Ishikawa (cell line): ENCODE data around the gene NTM.

Experiments
- CEBPB ChIP-seq: IDR thresholded peaks from 2 replicates; pipeline ENCODE4 v1.6.1; 2012
- CREB1 ChIP-seq: IDR thresholded peaks from 2 replicates; pipeline ENCODE4 v1.6.1; 2012; ENCODE audit warnings: low read depth
- EGR1 ChIP-seq: IDR thresholded peaks from 2 replicates; pipeline ENCODE4 v1.6.1; 2012
- EP300 ChIP-seq: IDR thresholded peaks from 2 replicates; pipeline ENCODE4 v1.6.1; 2012; ENCODE audit warnings: borderline replicate concordance
- FOXM1 ChIP-seq: IDR thresholded peaks from 2 replicates; pipeline ENCODE4 v1.6.1; 2012; ENCODE audit warnings: low read depth, borderline replicate concordance
- NFIC ChIP-seq: IDR thresholded peaks from 2 replicates; pipeline ENCODE4 v1.6.1; 2012
- RAD21 ChIP-seq: IDR thresholded peaks from 2 replicates; pipeline ENCODE4 v1.6.1; 2012; ENCODE audit warnings: low read depth
- REST ChIP-seq: IDR thresholded peaks from 2 replicates; pipeline ENCODE4 v1.6.1; 2012; ENCODE audit warnings: low read depth, mild to moderate bottlenecking
- TAF1 ChIP-seq: IDR thresholded peaks from 2 replicates; pipeline ENCODE4 v1.6.1; 2012; ENCODE audit warnings: low read depth, mild to moderate bottlenecking
- TCF12 ChIP-seq: IDR thresholded peaks from 2 replicates; pipeline ENCODE4 v1.6.1; 2012; ENCODE audit warnings: low read depth
- TEAD4 ChIP-seq: IDR thresholded peaks from 2 replicates; pipeline ENCODE4 v1.6.1; 2012
- USF1 ChIP-seq: IDR thresholded peaks from 2 replicates; pipeline ENCODE4 v1.6.1; 2012
- YY1 ChIP-seq: IDR thresholded peaks from 2 replicates; pipeline ENCODE4 v1.6.1; 2012; ENCODE audit warnings: low read depth
- ZBTB7A ChIP-seq: IDR thresholded peaks from 2 replicates; pipeline ENCODE4 v1.6.1; 2012; ENCODE audit warnings: low read depth
- TF ChIP-seq, protein P1 (sequence below): IDR thresholded peaks from 2 replicates; pipeline ENCODE4 v1.6.1; 2012

The NTM gene

GRCh38 chr11:132226522-132226921 is 856.1 kb downstream of the NTM start:
- TF ChIP-seq EP300 (no peak), YY1 (no peak), CREB1 (no peak), REST (no peak), RAD21 (no peak), ZBTB7A (no peak), EGR1 (no peak), CEBPB (no peak), TAF1 (no peak), TCF12 (no peak), USF1 (no peak), TEAD4 (no peak), FOXM1 (no peak), NFIC (no peak)
- TF ChIP-seq, protein P1, sequence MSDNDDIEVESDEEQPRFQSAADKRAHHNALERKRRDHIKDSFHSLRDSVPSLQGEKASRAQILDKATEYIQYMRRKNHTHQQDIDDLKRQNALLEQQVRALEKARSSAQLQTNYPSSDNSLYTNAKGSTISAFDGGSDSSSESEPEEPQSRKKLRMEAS, result no peak

DNA sequence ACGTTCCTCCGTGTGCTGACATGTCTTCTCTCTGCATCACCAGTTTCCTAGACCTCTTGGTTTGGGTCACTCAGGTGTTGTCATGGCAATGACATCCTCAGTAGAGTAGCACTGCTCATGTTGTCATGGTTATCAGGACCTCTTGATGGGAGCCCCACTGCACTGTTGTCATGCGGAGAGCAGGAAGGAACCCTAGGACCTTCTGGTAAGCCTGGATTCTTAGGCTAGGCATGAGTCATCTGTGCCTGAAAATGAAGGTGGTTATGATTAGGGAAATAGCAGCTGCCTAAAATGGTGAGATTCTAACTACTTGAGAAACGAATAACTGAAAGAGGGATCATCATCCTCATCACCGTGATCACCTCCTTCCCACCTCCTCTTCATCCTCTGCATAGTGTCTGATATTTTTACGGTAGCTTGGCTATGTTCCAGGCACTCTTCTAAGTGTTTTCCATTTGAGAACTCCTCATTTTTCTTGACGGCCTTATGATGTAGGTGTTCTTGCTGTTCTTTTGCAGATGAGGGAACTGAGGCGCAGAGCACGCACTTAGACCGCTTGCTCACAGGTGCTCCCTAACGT is 858.4 kb downstream of the NTM start:
- no peak for TF ChIP-seq TCF12
- TF ChIP-seq, protein P1, result no peak
- no peak for TF ChIP-seq TEAD4
- TF ChIP-seq ZBTB7A, result no peak
- TF ChIP-seq CREB1, result no peak
- no peak for TF ChIP-seq RAD21
- TF ChIP-seq FOXM1, result no peak
- no peak for TF ChIP-seq REST

DNA sequence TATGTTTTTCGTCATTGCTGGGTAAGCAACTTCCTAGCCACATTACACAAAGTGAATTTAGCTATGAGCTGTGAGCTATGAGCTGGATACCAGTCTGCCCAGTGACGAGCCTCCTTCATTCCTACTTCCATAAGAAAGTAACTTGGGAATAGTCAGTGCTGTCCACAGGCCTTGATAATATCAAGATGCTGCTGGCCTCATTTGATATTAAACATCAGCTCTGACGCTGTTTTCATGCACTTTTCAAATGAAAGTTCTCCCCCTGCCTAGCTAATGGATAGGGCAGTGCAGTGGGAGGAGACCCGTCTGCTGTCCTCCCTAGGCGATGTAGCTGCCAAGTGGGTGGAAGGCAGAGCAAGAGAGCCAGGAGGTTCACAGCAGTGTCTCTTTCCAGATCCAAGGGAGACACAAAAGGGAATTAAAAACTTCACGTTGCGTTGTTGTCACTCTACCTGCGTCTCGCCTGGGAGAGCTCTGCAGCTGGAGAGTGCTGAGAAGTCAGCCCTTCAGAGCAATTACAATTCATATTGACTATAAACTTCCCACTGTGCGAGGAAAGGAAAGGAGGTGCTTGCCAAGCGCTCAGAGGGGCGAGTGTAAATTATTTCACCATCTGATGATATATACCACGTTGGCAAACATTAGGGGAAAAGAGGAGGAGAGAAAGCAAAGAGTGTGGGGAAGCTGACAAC is 861.4 kb downstream of the NTM start:
- no peak for TF ChIP-seq EP300
- TF ChIP-seq YY1, result no peak
- no peak for TF ChIP-seq TCF12
- TF ChIP-seq, protein P1, result no peak
- TF ChIP-seq CREB1, result no peak
- TF ChIP-seq RAD21, result no peak
- TF ChIP-seq NFIC, result no peak
- no peak for TF ChIP-seq USF1
- TF ChIP-seq ZBTB7A, result no peak
- no peak for TF ChIP-seq TEAD4
- TF ChIP-seq CEBPB, result no peak
- TF ChIP-seq TAF1, result no peak
- no peak for TF ChIP-seq FOXM1
- TF ChIP-seq EGR1, result no peak
- no peak for TF ChIP-seq REST

GRCh38 chr11:132234878-132235277 is 864.5 kb downstream of the NTM start:
- no peak for TF ChIP-seq USF1
- TF ChIP-seq, protein P1, result no peak
- no peak for TF ChIP-seq REST
- no peak for TF ChIP-seq TCF12
- no peak for TF ChIP-seq EP300
- no peak for TF ChIP-seq NFIC
- TF ChIP-seq CEBPB, result no peak
- no peak for TF ChIP-seq CREB1
- no peak for TF ChIP-seq FOXM1
- no peak for TF ChIP-seq RAD21
